ENCODE results near the gene CBR4. TPM values are rescaled to one million over a fixed set of nuclear protein-coding genes. Genes with fewer than 3 reads are reported as not detected.
"Not testable (repeated sequence)": the region's sequence is repeated elsewhere in the genome, so short reads cannot be mapped to it uniquely, and the experiment has no call there.

CBR4 gene
- polyA plus RNA-seq, 4 donors, result 38.0 to 55.3 (median 48.7) TPM

- not testable (repeated sequence) for DNase-seq (ENCODE audit: low read depth in 4 of 4, low spot score in 3 of 4)
Observed at GRCh38 chr4:169035871-169036620, 26.0 kb upstream of the CBR4 start.

- no peak for DNase-seq (ENCODE audit: low read depth in 4 of 4, low spot score in 3 of 4)
Observed at GRCh38 chr4:169033660-169034059, 23.6 kb upstream of the CBR4 start.

- no peak for DNase-seq (ENCODE audit: low read depth in 4 of 4, low spot score in 3 of 4)
Observed at GRCh38 chr4:169032883-169033645, 23.0 kb upstream of the CBR4 start.

- no peak for DNase-seq (ENCODE audit: low read depth in 4 of 4, low spot score in 3 of 4)
Observed at GRCh38 chr4:169032194-169032593, 22.1 kb upstream of the CBR4 start.

- no peak for DNase-seq (ENCODE audit: low read depth in 4 of 4, low spot score in 3 of 4)
Observed at GRCh38 chr4:169031392-169031791, 21.3 kb upstream of the CBR4 start.

- no peak for DNase-seq (ENCODE audit: low read depth in 4 of 4, low spot score in 3 of 4)
Observed at GRCh38 chr4:169030562-169030982, 20.5 kb upstream of the CBR4 start.

- no peak for DNase-seq (ENCODE audit: low read depth in 4 of 4, low spot score in 3 of 4)
Observed at GRCh38 chr4:169029947-169030346, 19.9 kb upstream of the CBR4 start.

- DNase-seq (ENCODE audit: low read depth in 4 of 4, low spot score in 3 of 4), result no peak
Observed at GRCh38 chr4:169027663-169028062, 17.6 kb upstream of the CBR4 start.

- DNase-seq (ENCODE audit: low read depth in 4 of 4, low spot score in 3 of 4), result no peak
Observed at GRCh38 chr4:169025184-169025583, 15.1 kb upstream of the CBR4 start.

GRCh38 chr4:169024762-169025161 lies 14.7 kb upstream of the CBR4 start:
- DNase-seq (ENCODE audit: low read depth in 4 of 4, low spot score in 3 of 4), result no peak

GRCh38 chr4:169018406-169018805 lies 8.4 kb upstream of the CBR4 start:
- DNase-seq (ENCODE audit: low read depth in 4 of 4, low spot score in 3 of 4), result no peak

- no peak for DNase-seq (ENCODE audit: low read depth in 4 of 4, low spot score in 3 of 4)
Observed at GRCh38 chr4:169017971-169018370, 7.9 kb upstream of the CBR4 start.

- no peak for DNase-seq (ENCODE audit: low read depth in 4 of 4, low spot score in 3 of 4)
Observed at GRCh38 chr4:169015186-169015623, 5.2 kb upstream of the CBR4 start.

GRCh38 chr4:169014586-169014985 lies 4.5 kb upstream of the CBR4 start:
- DNase-seq (ENCODE audit: low read depth in 4 of 4, low spot score in 3 of 4), result no peak

- no peak for DNase-seq (ENCODE audit: low read depth in 4 of 4, low spot score in 3 of 4)
Observed at GRCh38 chr4:169013396-169013795, 3.3 kb upstream of the CBR4 start.

- DNase-seq (ENCODE audit: low read depth in 4 of 4, low spot score in 3 of 4), result no peak
Observed at GRCh38 chr4:169012049-169012448, 2.0 kb upstream of the CBR4 start.

- peak in 1 of 4 donors; percentile 60 for DNase-seq (ENCODE audit: low read depth in 4 of 4, low spot score in 3 of 4)
Observed at GRCh38 chr4:169009286-169010124, 550 bp downstream of the CBR4 start.

GRCh38 chr4:169005453-169006099 lies 4.5 kb downstream of the CBR4 start:
- no peak for DNase-seq (ENCODE audit: low read depth in 4 of 4, low spot score in 3 of 4)

GRCh38 chr4:169000315-169000714 lies 9.7 kb downstream of the CBR4 start:
- DNase-seq (ENCODE audit: low read depth in 4 of 4, low spot score in 3 of 4), result no peak

GRCh38 chr4:168999809-169000208 lies 10.2 kb downstream of the CBR4 start:
- no peak for DNase-seq (ENCODE audit: low read depth in 4 of 4, low spot score in 3 of 4)

- DNase-seq (ENCODE audit: low read depth in 4 of 4, low spot score in 3 of 4), result no peak
Observed at GRCh38 chr4:168998596-168998995, 11.5 kb downstream of the CBR4 start.

All from right renal pelvis (tissue), 4 donors.